ENCODE measurements around the gene RPP14. TPM values are rescaled to one million over a fixed set of nuclear protein-coding genes. Genes with fewer than 3 reads are reported as not detected.
"Not testable (repeated sequence)": the region's sequence is repeated elsewhere in the genome, so short reads cannot be mapped to it uniquely, and the experiment has no call there.

Gene RPP14
- total RNA-seq, result 22.5 TPM
- long read RNA-seq, full-length matches to known transcripts, result 54 of 63 reads
- long read RNA-seq, partial matches to known transcripts, result 0 of 63 reads
- long read RNA-seq, other reads (novel, unspliced or antisense), result 9 of 63 reads

GRCh38 chr3:58305882-58306711 lies at the start of gene RPP14, which contains the start of gene HTD2:
RPP14 (plus strand) TSS chr3:58306245; CDS start chr3:58310330, 4,085 bp downstream.
HTD2 (plus strand) TSS chr3:58306520; CDS start chr3:58317614, 11,094 bp downstream.
- DNase-seq (peak; percentile 99), ATAC-seq (ENCODE audit: poor library complexity) (peak; percentile 98)
- intact Hi-C loops (cut with DNase I), result no loop called here

- ATAC-seq (ENCODE audit: poor library complexity), result no peak
- no peak for DNase-seq
- intact Hi-C loops (cut with DNase I), result no loop called here
These were observed 49.5 kb upstream of the RPP14 start for GRCh38 chr3:58256511-58256910.

- no peak for ATAC-seq (ENCODE audit: poor library complexity)
- intact Hi-C loops (cut with DNase I), result no loop called here
- DNase-seq, result no peak
These were observed 47.5 kb upstream of the RPP14 start for GRCh38 chr3:58258392-58259055.

GRCh38 chr3:58260261-58260731 lies 45.7 kb upstream of the RPP14 start:
- DNase-seq, result no peak
- no peak for ATAC-seq (ENCODE audit: poor library complexity)
- intact Hi-C loops (cut with DNase I), result no loop called here

GRCh38 chr3:58260733-58261132 lies 45.3 kb upstream of the RPP14 start:
- intact Hi-C loops (cut with DNase I), result no loop called here
- ATAC-seq (ENCODE audit: poor library complexity) (no peak), DNase-seq (no peak)

GRCh38 chr3:58261954-58262666 lies 43.9 kb upstream of the RPP14 start:
- ATAC-seq (ENCODE audit: poor library complexity) (no peak), DNase-seq (no peak)
- intact Hi-C loops (cut with DNase I), result no loop called here

GRCh38 chr3:58266577-58266976 lies 39.5 kb upstream of the RPP14 start:
- no peak for DNase-seq
- intact Hi-C loops (cut with DNase I), result no loop called here
- no peak for ATAC-seq (ENCODE audit: poor library complexity)

GRCh38 chr3:58267543-58267942 lies 38.5 kb upstream of the RPP14 start:
- not testable (repeated sequence) for DNase-seq

GRCh38 chr3:58269356-58269755 lies 36.7 kb upstream of the RPP14 start:
- ATAC-seq (ENCODE audit: poor library complexity), result no peak
- intact Hi-C loops (cut with DNase I), result no loop called here
- no peak for DNase-seq

More at GRCh38 chr3:58267543-58267942, 38.5 kb upstream of the RPP14 start:
- intact Hi-C loops (cut with DNase I); ATAC-seq (ENCODE audit: poor library complexity): not testable (repeated sequence)

- intact Hi-C loops (cut with DNase I), result no loop called here
- DNase-seq, result no peak
- no peak for ATAC-seq (ENCODE audit: poor library complexity)
These were observed 35.6 kb upstream of the RPP14 start for GRCh38 chr3:58270485-58270884.

GRCh38 chr3:58271901-58272501 lies 34.0 kb upstream of the RPP14 start:
- intact Hi-C loops (cut with DNase I), result no loop called here
- ATAC-seq (ENCODE audit: poor library complexity), result no peak
- no peak for DNase-seq

GRCh38 chr3:58272891-58273290 lies 33.2 kb upstream of the RPP14 start:
- DNase-seq, result no peak
- ATAC-seq (ENCODE audit: poor library complexity), result no peak
- intact Hi-C loops (cut with DNase I), result no loop called here

- ATAC-seq (ENCODE audit: poor library complexity); DNase-seq; intact Hi-C loops (cut with DNase I): not testable (repeated sequence)
These were observed 32.7 kb upstream of the RPP14 start for GRCh38 chr3:58273362-58273761.

GRCh38 chr3:58274027-58274614 lies 31.9 kb upstream of the RPP14 start:
- intact Hi-C loops (cut with DNase I), result no loop called here
- ATAC-seq (ENCODE audit: poor library complexity), result no peak
- DNase-seq, result no peak

- ATAC-seq (ENCODE audit: poor library complexity), result no peak
- DNase-seq, result no peak
- intact Hi-C loops (cut with DNase I), result loop anchor here (10.0 kb wide), 1 partner anchor 46 kb away; the partner anchor contains the start of gene ABHD6
These were observed 25.0 kb upstream of the RPP14 start for GRCh38 chr3:58281069-58281468.

GRCh38 chr3:58285334-58285733 lies 20.7 kb upstream of the RPP14 start:
- no peak for DNase-seq
- peak; percentile 88 for ATAC-seq (ENCODE audit: poor library complexity)
- intact Hi-C loops (cut with DNase I), result loop anchor here (10.0 kb wide), 1 partner anchor 51 kb away; the partner anchor contains the start of gene ABHD6

- no peak for ATAC-seq (ENCODE audit: poor library complexity)
- intact Hi-C loops (cut with DNase I), result loop anchor here (10.0 kb wide), 1 partner anchor 53 kb away; the partner anchor contains the start of gene ABHD6
These were observed 18.7 kb upstream of the RPP14 start for GRCh38 chr3:58287354-58287753.

More at GRCh38 chr3:58287354-58287753, 18.7 kb upstream of the RPP14 start:
- DNase-seq, result no peak
